ENCODE measurements around the gene LRRC74A.
A peak's percentile ranks its signal among the peaks of the same experiment; 100 is the strongest.

Gene LRRC74A

DNA sequence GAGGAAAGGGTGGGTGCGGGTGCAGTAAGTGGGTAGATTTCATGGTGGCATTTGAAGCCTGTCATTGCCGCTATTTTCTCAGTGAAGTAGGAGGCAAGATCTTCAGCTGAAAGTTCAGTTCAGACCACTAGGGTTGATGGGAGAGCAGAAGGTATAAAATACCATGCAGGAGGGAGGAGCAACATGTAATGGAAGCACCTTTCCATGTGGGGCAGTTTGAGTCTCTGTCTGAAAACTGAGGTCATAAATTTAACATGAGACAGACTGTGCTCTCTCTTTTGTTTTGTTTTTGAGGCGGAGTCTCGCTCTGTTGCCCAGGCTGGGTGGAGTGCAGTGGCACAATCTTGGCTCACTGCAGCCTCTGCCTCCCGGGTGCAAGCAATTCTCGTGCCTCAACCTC is 22.7 kb downstream of the LRRC74A start:
- ATAC-seq (replicated peaks), result peak in 1 of 2 donors; percentile 20
- H3K27me3 Mint-ChIP-seq, result peaks cover 11 to 12% of the 10 kb centered on the region in 2 donors
- H3K36me3 Mint-ChIP-seq, result no peaks in the 10 kb centered on the region
- no peaks in the 10 kb centered on the region for H3K9me3 Mint-ChIP-seq
- no peak overlapping the region for H3K4me3 Mint-ChIP-seq
- DNase-seq, result no peak
- no peak overlapping the region for H3K27ac Mint-ChIP-seq
- H3K4me1 Mint-ChIP-seq, result peaks cover 2 to 14% of the 10 kb centered on the region in 2 donors

DNA sequence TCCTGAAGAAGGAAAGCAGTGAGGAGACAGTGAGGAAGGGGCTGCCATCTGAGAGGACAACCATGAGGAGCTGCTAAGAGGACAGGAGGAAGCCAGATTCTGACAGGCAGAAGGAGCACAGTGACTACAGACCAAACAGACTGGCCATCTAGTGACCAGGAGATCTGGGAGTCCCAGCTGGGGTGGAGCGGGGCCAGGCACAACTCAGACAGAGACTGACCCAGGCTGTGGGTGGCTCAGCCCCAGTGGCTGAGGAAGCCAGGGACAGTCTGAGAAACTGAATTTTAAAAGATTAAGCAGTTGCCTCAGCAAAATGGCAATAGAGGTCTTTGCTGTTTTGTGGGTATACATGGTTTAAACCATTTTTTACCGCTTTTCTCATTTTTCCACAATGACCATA is 28.9 kb downstream of the LRRC74A start:
- H3K27me3 Mint-ChIP-seq, result peaks cover 31% of the 10 kb centered on the region in 2 donors
- ATAC-seq (replicated peaks), result no peak
- DNase-seq, result no peak
- no peak overlapping the region for H3K4me3 Mint-ChIP-seq
- no peak overlapping the region for H3K27ac Mint-ChIP-seq
- no peaks in the 10 kb centered on the region for H3K4me1 Mint-ChIP-seq
- H3K36me3 Mint-ChIP-seq, result no peaks in the 10 kb centered on the region
- H3K9me3 Mint-ChIP-seq, result no peaks in the 10 kb centered on the region

DNA sequence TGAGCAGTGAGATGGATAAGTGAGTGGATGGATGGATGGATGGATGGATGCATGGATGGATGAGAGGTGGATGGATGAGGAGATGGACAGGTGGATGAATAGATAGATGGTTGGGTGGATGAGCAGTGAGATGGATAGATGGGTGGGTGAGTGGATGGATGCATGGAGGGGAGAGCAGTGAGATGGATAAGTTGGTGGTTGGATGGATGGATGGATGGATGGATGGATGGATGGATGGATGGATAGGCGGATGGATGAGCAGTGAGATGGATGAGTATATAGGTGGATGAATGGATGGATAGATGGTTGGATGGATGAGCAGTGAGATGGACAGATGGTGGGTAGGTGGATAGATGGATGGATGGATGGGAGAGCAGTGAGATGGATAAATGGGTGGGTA is 30.6 kb downstream of the LRRC74A start:
- no peak for ATAC-seq (replicated peaks)
- Mint-ChIP-seq H3K4me3 (no peak overlapping the region), H3K36me3 (no peaks in the 10 kb centered on the region), H3K27me3 (peaks cover 31% of the 10 kb centered on the region in 2 donors), H3K9me3 (no peaks in the 10 kb centered on the region), H3K27ac (no peak overlapping the region), H3K4me1 (no peaks in the 10 kb centered on the region)
- DNase-seq, result no peak

DNA sequence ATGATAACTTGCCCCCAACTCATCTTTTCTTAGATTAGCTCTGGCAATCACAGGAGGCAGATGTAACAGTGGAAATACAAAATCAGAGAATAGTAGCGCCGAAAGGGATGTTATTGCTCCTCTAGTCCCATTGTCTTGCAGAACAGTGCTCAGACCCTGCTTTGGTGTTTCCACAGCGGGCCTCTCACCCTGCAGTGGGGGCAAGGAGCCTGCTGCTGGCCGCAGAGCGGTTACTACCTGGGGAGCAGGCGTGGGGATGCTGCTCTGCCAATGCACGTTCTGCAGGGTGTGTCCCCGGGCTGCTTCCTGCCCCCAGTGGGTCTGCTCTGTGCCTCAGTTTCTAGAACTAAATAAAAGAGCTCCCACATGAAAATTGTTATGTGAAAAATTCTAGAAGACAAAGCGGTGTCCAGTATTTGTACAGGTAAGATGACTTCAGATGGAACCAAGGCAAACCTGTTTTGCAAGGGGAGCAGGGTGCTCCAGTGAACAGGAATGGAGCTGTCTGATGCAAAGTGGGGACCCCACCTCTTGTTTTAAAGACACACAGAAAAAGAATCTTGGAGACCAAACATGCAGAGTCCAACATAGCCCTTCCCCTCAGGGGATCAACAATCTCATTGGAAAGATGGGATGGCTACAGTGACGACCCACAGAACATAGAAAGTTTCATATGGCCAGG is 35.5 kb downstream of the LRRC74A start:
- Mint-ChIP-seq H3K36me3 (no peaks in the 10 kb centered on the region), H3K27ac (no peak overlapping the region), H3K4me1 (peaks cover 10 to 13% of the 10 kb centered on the region in 2 donors), H3K4me3 (no peak overlapping the region), H3K9me3 (no peaks in the 10 kb centered on the region), H3K27me3 (peaks cover 8 to 11% of the 10 kb centered on the region in 2 donors)
- DNase-seq (no peak), ATAC-seq (replicated peaks) (no peak)

DNA sequence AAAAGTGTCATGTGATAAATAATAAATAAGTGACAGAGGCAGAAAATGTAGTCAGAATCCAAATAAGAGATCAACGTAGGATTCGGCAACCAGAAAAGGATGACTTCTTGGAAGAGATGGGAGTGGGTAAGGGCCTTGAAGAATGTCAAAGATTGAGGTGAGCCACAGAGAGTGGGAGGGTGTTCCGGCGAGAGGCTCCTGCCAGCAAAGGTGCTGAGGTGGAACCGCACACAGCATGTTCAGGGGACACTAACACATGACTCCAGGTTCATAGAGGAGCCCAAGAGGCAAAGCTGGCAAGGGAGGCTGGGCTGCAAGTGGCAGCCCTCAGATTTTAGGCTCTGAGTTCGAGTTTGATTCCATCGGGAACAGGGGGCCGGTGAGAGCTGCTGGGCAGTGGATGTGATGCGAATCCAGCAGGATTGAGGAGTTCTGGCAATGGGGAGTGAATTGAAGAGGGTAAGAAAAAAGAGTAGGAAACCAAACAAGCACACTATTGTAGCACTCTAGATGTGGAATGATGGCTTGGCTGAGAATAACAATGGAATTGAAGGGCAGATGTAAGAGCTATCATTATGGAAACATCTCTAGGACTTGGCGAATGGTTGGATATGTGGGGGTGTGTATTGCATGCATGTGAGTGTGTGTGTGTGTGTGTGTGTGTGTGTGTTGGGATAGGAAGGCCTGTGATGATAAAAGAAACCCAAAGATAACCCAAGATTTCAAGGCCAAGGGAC is 36.5 kb downstream of the LRRC74A start:
- ATAC-seq (replicated peaks), result no peak
- Mint-ChIP-seq H3K27me3 (peaks cover 5 to 7% of the 10 kb centered on the region in 2 donors), H3K36me3 (no peaks in the 10 kb centered on the region), H3K4me1 (peaks cover 16 to 18% of the 10 kb centered on the region in 2 donors), H3K4me3 (no peak overlapping the region), H3K9me3 (no peaks in the 10 kb centered on the region), H3K27ac (no peak overlapping the region)
- DNase-seq, result no peak

DNA sequence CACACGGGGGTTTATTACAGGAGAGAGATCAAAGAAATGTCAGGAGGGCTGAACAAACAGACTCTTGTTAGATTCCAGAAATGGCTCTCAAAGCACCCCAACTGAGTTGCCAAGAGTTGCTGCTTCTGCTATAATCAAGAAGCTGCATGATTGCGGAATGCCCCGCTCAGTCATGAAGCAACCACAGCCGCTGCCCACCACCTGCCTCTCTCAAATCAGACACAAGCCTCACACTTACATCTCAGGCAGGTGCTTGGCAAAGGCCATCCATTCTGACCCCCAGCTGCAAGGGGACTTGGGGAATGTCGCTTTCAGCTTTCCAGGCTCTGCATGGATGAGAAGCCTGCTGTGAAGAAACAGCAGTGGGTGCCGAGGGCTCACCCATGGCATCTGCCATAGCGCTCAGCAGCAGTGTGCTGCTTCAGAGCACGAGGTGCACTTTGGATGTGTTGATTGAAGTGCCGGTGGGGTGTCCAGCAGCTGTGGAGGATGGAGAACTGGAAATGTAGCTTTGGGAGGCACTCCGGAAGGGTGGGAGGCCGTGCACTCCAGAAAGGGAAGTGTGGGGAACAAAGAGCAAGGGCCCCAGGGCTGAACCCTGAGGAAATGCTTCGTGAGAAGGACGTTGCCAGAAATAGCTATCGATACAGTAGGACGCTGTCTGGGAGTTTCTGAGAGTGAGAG is 37.7 kb downstream of the LRRC74A start:
- Mint-ChIP-seq H3K4me1 (peaks cover 21 to 22% of the 10 kb centered on the region in 2 donors), H3K9me3 (no peaks in the 10 kb centered on the region), H3K36me3 (no peaks in the 10 kb centered on the region), H3K4me3 (peak overlapping the region; percentile 9 to 45), H3K27me3 (peaks cover 7 to 13% of the 10 kb centered on the region in 2 donors), H3K27ac (peak overlapping the region; percentile 21)
- DNase-seq (no peak), ATAC-seq (replicated peaks) (peak; percentile 57 to 76)

DNA sequence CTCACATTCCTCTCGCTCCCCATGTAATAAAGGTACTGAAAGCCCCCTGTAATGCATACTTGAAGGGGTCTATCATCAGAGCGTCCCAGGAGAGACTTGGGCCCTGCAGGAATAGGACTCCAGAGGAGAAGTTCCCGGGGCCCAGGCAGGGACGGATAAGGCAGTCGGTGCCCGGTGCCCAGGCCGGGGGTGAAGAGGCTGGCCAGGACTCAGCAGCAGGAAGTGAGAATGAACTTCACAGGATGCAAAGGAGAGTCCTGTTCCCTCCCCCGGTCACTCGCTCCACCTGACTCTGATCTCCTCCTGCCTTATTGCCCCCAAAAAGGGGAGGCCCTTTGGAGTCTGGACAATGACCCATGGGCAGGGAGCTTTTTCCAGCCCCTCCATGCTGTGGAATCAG is 40.2 kb downstream of the LRRC74A start:
- Mint-ChIP-seq H3K27ac (no peak overlapping the region), H3K27me3 (peaks cover 24 to 31% of the 10 kb centered on the region in 2 donors), H3K9me3 (no peaks in the 10 kb centered on the region), H3K4me1 (peaks cover 21 to 22% of the 10 kb centered on the region in 2 donors), H3K36me3 (no peaks in the 10 kb centered on the region), H3K4me3 (no peak overlapping the region)
- no peak for DNase-seq
- ATAC-seq (replicated peaks), result no peak

DNA sequence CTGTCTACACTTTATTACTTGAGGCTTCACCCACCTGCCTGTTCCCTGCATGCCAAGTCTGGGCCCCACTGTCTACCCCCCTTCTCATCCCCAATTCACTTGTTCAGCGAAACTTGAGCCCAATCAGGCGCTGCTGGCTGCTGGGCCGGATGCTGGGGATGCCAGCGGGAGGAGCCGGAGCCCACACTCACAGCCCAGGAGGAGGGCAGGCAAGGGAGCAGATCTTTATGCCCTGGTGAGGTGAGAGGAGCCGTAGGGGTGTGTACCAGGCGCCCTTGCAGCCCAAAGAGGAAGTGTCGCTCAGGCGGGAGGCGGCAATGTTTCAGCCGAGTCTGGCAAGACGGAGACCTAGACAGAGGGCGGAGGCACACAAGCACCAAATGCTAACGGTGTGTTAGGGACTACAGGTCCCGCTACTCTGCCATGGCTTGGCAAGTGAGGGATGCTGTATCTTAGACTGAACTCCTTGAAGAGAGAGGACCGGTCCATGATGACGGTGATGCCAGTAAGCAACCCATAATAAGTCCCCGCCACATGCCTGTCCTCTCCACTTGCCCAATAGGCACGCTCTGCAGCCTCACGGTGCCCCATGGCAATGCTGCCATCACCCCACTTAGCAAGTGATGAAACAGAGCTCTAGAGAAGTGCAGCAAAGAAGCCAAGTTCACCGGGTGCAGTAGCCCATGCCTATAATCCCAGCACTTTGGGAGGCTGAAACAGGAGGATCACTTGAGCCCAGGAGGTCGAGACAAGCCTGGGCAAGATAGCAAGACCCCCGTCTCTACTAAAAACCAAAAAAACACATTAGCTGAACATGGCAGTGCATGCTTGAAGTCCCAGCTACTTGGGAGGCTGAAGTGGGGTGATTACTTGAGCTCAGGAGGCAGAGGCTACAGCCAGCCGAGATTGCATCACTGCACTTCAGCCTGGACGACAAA is 41.6 kb downstream of the LRRC74A start:
- Mint-ChIP-seq H3K27me3 (peaks cover 25 to 33% of the 10 kb centered on the region in 2 donors), H3K27ac (no peak overlapping the region), H3K9me3 (no peaks in the 10 kb centered on the region), H3K4me1 (peaks cover 21% of the 10 kb centered on the region in 2 donors), H3K36me3 (no peaks in the 10 kb centered on the region), H3K4me3 (peak overlapping the region in 1 of 2 donors; percentile 31)
- ATAC-seq (replicated peaks), result peak; percentile 87 to 88
- DNase-seq, result peak; percentile 43

DNA sequence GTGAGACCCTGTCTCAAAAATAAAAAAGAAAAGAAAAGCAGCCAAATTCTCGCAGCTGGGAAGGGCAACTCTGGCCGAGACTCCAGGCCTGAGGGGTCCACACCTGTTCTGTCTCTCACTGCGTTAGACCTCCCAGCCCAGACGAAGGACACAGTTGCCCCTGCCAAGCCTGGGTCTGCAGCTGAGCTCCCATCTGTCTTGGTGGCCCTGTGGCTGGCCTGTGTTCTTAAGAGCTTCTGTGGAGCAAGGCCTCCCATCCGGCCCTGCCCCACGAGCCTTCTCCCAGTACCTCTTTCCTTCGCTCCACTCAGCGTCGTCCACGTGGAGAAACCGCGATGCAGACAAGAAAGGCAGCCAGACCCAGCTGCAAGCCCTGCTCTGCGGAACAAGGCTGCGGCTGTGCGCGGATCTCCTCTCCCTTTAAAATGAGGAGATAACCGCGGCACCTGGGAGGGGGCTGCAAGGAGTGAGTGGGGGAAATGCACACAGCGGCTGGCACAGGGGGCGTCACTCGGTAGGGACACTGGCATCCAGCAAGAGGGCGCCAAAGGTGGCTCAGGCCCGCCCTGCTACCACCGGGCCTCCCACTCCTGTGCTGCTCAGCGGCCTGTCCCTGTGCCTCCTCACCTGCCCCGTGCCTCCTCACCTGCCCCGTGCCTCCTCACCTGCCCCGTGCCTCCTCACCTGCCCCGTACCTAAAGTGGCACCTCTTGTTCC is 42.4 kb downstream of the LRRC74A start:
- H3K27ac Mint-ChIP-seq, result no peak overlapping the region

DNA sequence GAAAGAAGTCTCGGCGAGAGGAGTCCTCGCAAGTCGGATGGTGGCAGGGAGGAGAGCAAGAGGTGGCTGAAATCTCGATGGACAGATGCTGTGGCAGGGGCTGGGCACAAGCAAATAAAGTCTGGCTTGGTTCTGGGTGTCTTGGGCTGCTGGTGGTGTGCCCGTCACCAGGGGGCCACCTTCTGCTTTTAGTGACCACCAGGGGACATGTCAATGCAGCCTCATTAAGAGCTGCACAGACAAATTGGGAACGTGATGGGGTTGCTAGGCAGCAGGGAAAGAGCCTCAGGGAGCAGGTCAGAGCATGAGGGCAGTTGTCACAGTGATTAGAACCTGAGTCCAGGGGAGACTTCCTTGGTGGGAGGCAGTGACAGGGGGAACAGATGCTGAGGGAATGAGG is 44.0 kb downstream of the LRRC74A start:
- H3K9me3 Mint-ChIP-seq, result peaks cover 0 to 2% of the 10 kb centered on the region in 2 donors
- no peak overlapping the region for H3K4me3 Mint-ChIP-seq
- no peak for DNase-seq

More for the DNA sequence above, 42.4 kb downstream of the LRRC74A start:
- DNase-seq (no peak), ATAC-seq (replicated peaks) (no peak)
- no peaks in the 10 kb centered on the region for H3K9me3 Mint-ChIP-seq
- H3K4me3 Mint-ChIP-seq, result no peak overlapping the region
- peaks cover 25 to 33% of the 10 kb centered on the region in 2 donors for H3K27me3 Mint-ChIP-seq
- H3K36me3 Mint-ChIP-seq, result no peaks in the 10 kb centered on the region
- peaks cover 20 to 21% of the 10 kb centered on the region in 2 donors for H3K4me1 Mint-ChIP-seq

DNA sequence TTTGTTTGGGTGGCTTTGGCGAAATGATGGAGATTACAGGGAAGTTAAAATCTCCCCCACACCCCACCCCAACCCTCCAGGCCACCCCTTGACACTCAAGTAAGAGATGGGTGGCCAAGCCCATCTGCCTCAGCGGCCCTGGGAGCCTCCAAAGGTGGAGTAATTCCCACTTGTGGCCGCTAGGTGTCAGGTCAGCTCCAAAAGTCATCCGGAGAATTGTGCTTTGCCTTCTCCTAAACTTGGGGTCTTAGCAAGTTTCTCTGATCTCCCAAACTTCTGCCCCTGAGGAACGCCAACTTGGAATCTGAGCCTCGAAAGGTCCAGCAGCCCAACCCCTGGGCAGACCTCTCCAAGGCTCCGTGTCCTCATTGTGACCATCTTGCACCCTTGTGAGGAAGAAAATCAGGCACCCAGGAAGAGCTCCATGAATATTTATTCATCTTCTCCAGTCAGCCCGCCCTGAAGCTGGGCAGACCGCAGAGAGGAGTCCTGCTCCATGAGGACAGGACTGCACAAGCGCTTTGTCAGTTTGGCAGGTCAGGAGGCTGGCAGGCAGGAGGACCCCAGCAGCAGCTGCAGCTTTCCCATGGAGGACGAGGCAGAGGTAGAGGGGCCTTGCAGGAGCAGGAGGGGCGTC is 46.7 kb downstream of the LRRC74A start:
- H3K27me3 Mint-ChIP-seq, result peaks cover 24 to 33% of the 10 kb centered on the region in 2 donors
- peak; percentile 61 to 67 for ATAC-seq (replicated peaks)
- peaks cover 4% of the 10 kb centered on the region in 2 donors for H3K4me1 Mint-ChIP-seq
- peaks cover 0 to 2% of the 10 kb centered on the region in 2 donors for H3K36me3 Mint-ChIP-seq
- no peak overlapping the region for H3K4me3 Mint-ChIP-seq
- peak; percentile 38 for DNase-seq
- H3K27ac Mint-ChIP-seq, result no peak overlapping the region
- H3K9me3 Mint-ChIP-seq, result peaks cover 0 to 3% of the 10 kb centered on the region in 2 donors

More for the DNA sequence above, 44.0 kb downstream of the LRRC74A start:
- ATAC-seq (replicated peaks), result no peak
- no peak overlapping the region for H3K27ac Mint-ChIP-seq
- peaks cover 11 to 15% of the 10 kb centered on the region in 2 donors for H3K4me1 Mint-ChIP-seq
- peaks cover 0 to under 1% of the 10 kb centered on the region in 2 donors for H3K36me3 Mint-ChIP-seq
- H3K27me3 Mint-ChIP-seq, result peaks cover 31 to 40% of the 10 kb centered on the region in 2 donors

DNA sequence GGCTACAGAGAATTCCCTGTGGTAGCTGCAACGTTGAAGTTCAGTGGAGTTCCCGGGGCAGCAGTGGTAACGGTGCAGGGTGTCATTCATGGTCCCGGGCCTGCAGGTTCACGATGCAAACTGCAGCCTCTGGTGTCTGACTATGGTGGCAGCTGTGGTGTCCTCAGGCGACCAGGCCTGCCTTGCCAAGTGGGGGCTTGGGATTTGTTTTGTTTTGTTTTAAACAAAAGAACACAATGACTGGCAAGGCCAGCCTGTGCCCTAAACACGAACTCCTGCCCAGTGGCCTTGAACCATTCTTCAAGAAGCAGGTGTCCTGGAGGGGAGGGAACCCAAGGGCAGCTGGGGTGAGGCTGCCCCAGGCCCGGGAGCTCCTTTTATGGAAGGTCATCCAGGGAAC is 48.5 kb downstream of the LRRC74A start:
- no peak for ATAC-seq (replicated peaks)
- H3K36me3 Mint-ChIP-seq, result peaks cover 0 to 2% of the 10 kb centered on the region in 2 donors
- peaks cover 0 to 3% of the 10 kb centered on the region in 2 donors for H3K9me3 Mint-ChIP-seq
- peaks cover 0 to 2% of the 10 kb centered on the region in 2 donors for H3K4me1 Mint-ChIP-seq
- DNase-seq, result no peak
- H3K4me3 Mint-ChIP-seq, result no peak overlapping the region
- H3K27me3 Mint-ChIP-seq, result peaks cover 26 to 28% of the 10 kb centered on the region in 2 donors
- no peak overlapping the region for H3K27ac Mint-ChIP-seq

DNA sequence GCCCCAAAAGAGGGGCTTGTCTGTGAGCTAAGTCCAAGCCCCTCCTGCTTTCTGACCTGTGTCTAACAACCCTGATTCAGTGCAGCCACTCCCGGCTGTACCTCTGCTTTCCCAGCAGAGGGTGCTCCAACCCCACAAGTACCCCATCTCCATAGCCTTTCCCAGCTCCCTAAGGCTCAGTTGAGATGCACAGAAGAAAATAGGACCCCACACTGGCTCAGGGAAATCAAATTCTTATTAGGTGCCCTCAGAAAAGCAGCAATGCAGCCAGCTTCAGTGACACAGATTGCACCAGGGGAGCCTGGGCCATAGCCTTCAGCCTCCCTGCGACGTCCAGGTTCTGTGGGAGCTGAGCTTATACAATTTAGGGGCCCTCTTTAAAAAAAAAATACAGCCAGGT is 49.9 kb downstream of the LRRC74A start:
- H3K4me1 Mint-ChIP-seq, result peaks cover 0 to 2% of the 10 kb centered on the region in 2 donors
- peak; percentile 25 for DNase-seq
- peaks cover 0 to 2% of the 10 kb centered on the region in 2 donors for H3K36me3 Mint-ChIP-seq
- peak overlapping the region; percentile 26 for H3K27ac Mint-ChIP-seq
- H3K9me3 Mint-ChIP-seq, result peaks cover 0 to 3% of the 10 kb centered on the region in 2 donors
- peaks cover 13 to 15% of the 10 kb centered on the region in 2 donors for H3K27me3 Mint-ChIP-seq
- no peak overlapping the region for H3K4me3 Mint-ChIP-seq
- ATAC-seq (replicated peaks), result peak; percentile 69 to 80
